Psoas muscle (tissue), 8 donors: Measurements from ENCODE around the gene DPT. TPM values are rescaled to one million over a fixed set of nuclear protein-coding genes. Genes with fewer than 3 reads are reported as not detected.

Experiments used
- ATAC-seq, 4 donors: fragments of 200-7000 bp; cut with Tn5 transposase; one replicate each; pipeline ENCODE4 v1.9.1; 2020; ENCODE audit warnings: moderate library complexity in 3 of 4, mild to moderate bottlenecking in 2 of 4
- DNase-seq, 2 donors: peaks; one replicate each; pipeline ENCODE4 v3.0.0-alpha.2; 2020
- H3K27ac ChIP-seq: fragments of 200-600 bp; one replicate; pipeline ENCODE4 v1.8.0; 2022
- H3K27me3 ChIP-seq, 3 donors: fragments of 200-600 bp in 1 of 3; one replicate each; pipeline versions ENCODE4 v1.6.1 to v1.8.0; 2013 to 2022; ENCODE audit warnings: low read length in 2 of 3, mild to moderate bottlenecking in 2 of 3, moderate library complexity in 1 of 3; ENCODE audit not compliant: insufficient read depth in 3 of 3
- H3K36me3 ChIP-seq, 2 donors: fragments of 200-600 bp in 1 of 2; one replicate each; pipeline versions ENCODE4 v1.6.1 to v1.8.0; 2013 to 2022; ENCODE audit warnings: low read depth in 1 of 2, mild to moderate bottlenecking in 1 of 2, moderate library complexity in 1 of 2; ENCODE audit not compliant: insufficient read depth in 1 of 2
- H3K4me1 ChIP-seq: fragments of 200-600 bp; one replicate; pipeline ENCODE4 v1.8.0; 2022
- H3K4me3 ChIP-seq: fragments of 200-600 bp; one replicate; pipeline ENCODE4 v1.8.0; 2022; ENCODE audit warnings: mild to moderate bottlenecking
- H3K9me3 ChIP-seq: fragments of 200-600 bp; one replicate; pipeline ENCODE4 v1.8.0; 2022
- CTCF ChIP-seq: fragments of 200-600 bp; IDR thresholded peaks from one replicate; pipeline ENCODE4 v1.8.0; 2022; ENCODE audit warnings: antibody characterized with exemption
- WGBS, 3 donors: extraction: QIAGEN DNeasy Blood & Tissue Kit; methylation state at CpG; one replicate each; pipeline versions ENCODE4 v1.1.6 to v1.1.7; 2013; 5-methylcytosine and 5-hydroxymethylcytosine counted together
- intact Hi-C, 2 donors: fragments of 100-400 bp; cut with DNase I; formaldehyde crosslinking; loops; one replicate each; pipeline versions ENCODE4 v1.11.0 to v1.14.2; 2022
- polyA plus RNA-seq, 3 donors: library from polyadenylated mRNA; stranded (reverse); fragments of 200-250 nt; gene quantifications; one replicate each; pipeline ENCODE4 v1.2.3, GENCODE V29; 2013
- total RNA-seq, 4 donors: library from RNA; stranded (reverse); fragmentation: NEBNext Ultra II Directional in 2 of 4; extraction: Animal tissue kit (Norgen Biotek cat#: 25700) in 2 of 4; gene quantifications; one replicate each; pipeline versions ENCODE4 v1.2.1 to v1.2.4, GENCODE V29; 2021 to 2023
- donor health status: healthy with polysubstance abuse.
- donor health status: DM: no; HTN: no; CAD: no; lungs with moderate emphysema.
- donor health status: Bipolar disorder and iron deficiency.
- donor health status: healthy.
- donor health status: DM: yes; HTN: yes; CAD: no.
- donor health status: DM: no; HTN: no; CAD: no.
- donor health status: DM: no; HTN: no; CAD: no.
- donor health status: DM: yes; HTN: yes; CAD: no.

The DPT gene
- total and polyA plus RNA-seq, 7 donors = 8.5 to 39.4 (median 9.3) TPM

GRCh38 chr1:168686666-168687065 is 42.3 kb downstream of the DPT start:
- Histone ChIP-seq H3K4me3 (no peak overlapping the region), H3K4me1 (no peaks in the 10 kb centered on the region), H3K27ac (no peak overlapping the region), H3K36me3 (no peaks in the 10 kb centered on the region), H3K27me3 (no peaks in the 10 kb centered on the region), H3K9me3 (peaks cover 2% of the 10 kb centered on the region)
- no peak for ATAC-seq
- DNase-seq = no peak
- intact Hi-C loops = no loop called here
- TF ChIP-seq CTCF = no peak
- WGBS, 3 donors = 92 to 94% (median 92%) methylated on average over 2 of the region's 2 CpGs

- ATAC-seq (no peak), DNase-seq (no peak)
- 90 to 100% (median 91%) methylated on average over 1 of the region's 1 CpG for WGBS, 3 donors
- Histone ChIP-seq H3K9me3 (peaks cover 9% of the 10 kb centered on the region), H3K27me3 (no peaks in the 10 kb centered on the region), H3K4me3 (no peak overlapping the region), H3K4me1 (no peaks in the 10 kb centered on the region), H3K27ac (no peak overlapping the region), H3K36me3 (no peaks in the 10 kb centered on the region)
- TF ChIP-seq CTCF = no peak
- intact Hi-C loops = no loop called here
These were observed 45.1 kb downstream of the DPT start for GRCh38 chr1:168683871-168684270.

DNA sequence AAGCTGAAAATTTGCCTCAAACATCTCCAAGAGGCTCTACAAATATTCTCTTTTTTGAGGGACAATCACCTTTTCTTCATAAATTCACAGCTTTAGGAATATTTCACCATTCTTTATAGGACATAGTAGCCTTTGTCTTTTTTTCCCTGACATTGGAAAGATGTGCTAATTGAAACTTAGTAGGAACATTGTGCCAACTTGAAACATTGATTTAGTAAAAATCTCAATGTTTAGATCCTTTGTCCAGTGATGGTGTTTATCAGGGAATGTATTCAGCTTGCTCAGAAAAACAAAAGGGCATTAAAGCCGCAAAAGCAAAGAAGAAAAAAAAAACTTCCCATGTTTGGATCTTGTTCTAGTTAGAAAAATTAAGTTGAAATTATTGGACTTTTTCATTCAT is 52.1 kb downstream of the DPT start:
- 88 to 96% (median 96%) methylated on average over 1 of the region's 1 CpG for WGBS, 3 donors

GRCh38 chr1:168676029-168676812 is 52.8 kb downstream of the DPT start:
- no peak overlapping the region for H3K27ac ChIP-seq
- no peak overlapping the region for H3K4me3 ChIP-seq
- TF ChIP-seq CTCF = no peak
- H3K36me3 ChIP-seq = no peaks in the 10 kb centered on the region
- no peaks in the 10 kb centered on the region for H3K27me3 ChIP-seq
- intact Hi-C loops = no loop called here
- ATAC-seq (no peak), DNase-seq (no peak)
- 70 to 73% (median 71%) methylated on average over 6 of the region's 6 CpGs for WGBS, 3 donors
- peaks cover 3% of the 10 kb centered on the region for H3K9me3 ChIP-seq
- H3K4me1 ChIP-seq = no peaks in the 10 kb centered on the region

More for the DNA sequence above, 52.1 kb downstream of the DPT start:
- Histone ChIP-seq H3K4me1 (no peaks in the 10 kb centered on the region), H3K27me3 (no peaks in the 10 kb centered on the region), H3K9me3 (peaks cover 9% of the 10 kb centered on the region), H3K36me3 (no peaks in the 10 kb centered on the region), H3K4me3 (no peak overlapping the region), H3K27ac (no peak overlapping the region)
- intact Hi-C loops = no loop called here
- ATAC-seq = no peak
- no peak for TF ChIP-seq CTCF
- DNase-seq = no peak
